Lung (tissue), 12 donors: ENCODE measurements around the gene ANO1. TPM values are rescaled to one million over a fixed set of nuclear protein-coding genes. Genes with fewer than 3 reads are reported as not detected.
A peak's percentile ranks its signal among the peaks of the same experiment; 100 is the strongest.
"Not testable (repeated sequence)": the region's sequence is repeated elsewhere in the genome, so short reads cannot be mapped to it uniquely, and the experiment has no call there.

Source experiments
- ATAC-seq: fragments of 200-7000 bp; cut with Tn5 transposase; one replicate; pipeline ENCODE4 v1.9.1; 2020; ENCODE audit warnings: moderate number of reproducible peaks; ENCODE audit not compliant: insufficient read depth, low FRiP score
- DNase-seq, 3 donors: peaks; one replicate each; pipeline ENCODE4 v3.0.0-alpha.2; 2013 to 2017
- H3K27ac ChIP-seq, 2 donors: one replicate each; pipeline ENCODE4 v1.5.1; 2013; ENCODE audit warnings: mild to moderate bottlenecking in 2 of 2, moderate library complexity in 2 of 2, control low read depth in 1 of 2, inconsistent platforms in 1 of 2, low read depth in 1 of 2, low read length in 1 of 2
- H3K27me3 ChIP-seq, 3 donors: one replicate each; pipeline ENCODE4 v1.5.1; 2013; ENCODE audit warnings: low read length in 2 of 3; ENCODE audit not compliant: control insufficient read depth in 3 of 3, insufficient read depth in 3 of 3
- H3K36me3 ChIP-seq, 4 donors: one replicate each; pipeline ENCODE4 v1.5.1; 2013; ENCODE audit warnings: low read length in 4 of 4, mild to moderate bottlenecking in 1 of 4, moderate library complexity in 1 of 4; ENCODE audit not compliant: control insufficient read depth in 4 of 4, insufficient read depth in 4 of 4
- H3K4me1 ChIP-seq, 5 donors: one replicate each; pipeline ENCODE4 v1.5.1; 2013; ENCODE audit warnings: low read length in 5 of 5, mild to moderate bottlenecking in 2 of 5, moderate library complexity in 1 of 5; ENCODE audit not compliant: control insufficient read depth in 5 of 5, insufficient read depth in 5 of 5
- H3K4me3 ChIP-seq: one replicate; pipeline ENCODE4 v1.5.1; 2013; ENCODE audit warnings: mild to moderate bottlenecking, control low read depth, moderate library complexity
- H3K9ac ChIP-seq, 2 donors: one replicate each; pipeline ENCODE4 v1.5.1; 2013; ENCODE audit warnings: low read length in 2 of 2, control low read depth in 1 of 2; ENCODE audit not compliant: insufficient read depth in 1 of 2
- H3K9me3 ChIP-seq, 4 donors: one replicate each; pipeline ENCODE4 v1.5.1; 2013; ENCODE audit warnings: low read length in 3 of 4, mild to moderate bottlenecking in 1 of 4, moderate library complexity in 1 of 4; ENCODE audit not compliant: control insufficient read depth in 4 of 4, insufficient read depth in 3 of 4
- WGBS, 2 donors: extraction: QIAGEN DNeasy Blood & Tissue Kit; methylation state at CpG; one replicate each; pipeline ENCODE4 v1.1.7; 2013; 5-methylcytosine and 5-hydroxymethylcytosine counted together
- polyA plus RNA-seq, 2 donors: library from polyadenylated mRNA; stranded (reverse); fragments of 200-250 nt; gene quantifications; one replicate each; pipeline ENCODE4 v1.2.1, GENCODE V29; 2013
- total RNA-seq, 2 donors: library from RNA; depleted of rRNA in 1 of 2; stranded (reverse); fragments of >200 nt in 1 of 2; gene quantifications; one replicate each; pipeline ENCODE4 v1.2.1, GENCODE V29; 2014 to 2021
- TF ChIP-seq, protein P1 (sequence below): IDR thresholded peaks from 2 replicates; pipeline ENCODE4 v1.5.1; 2012; ENCODE audit warnings: mild to moderate bottlenecking; ENCODE audit errors: control extremely low read depth, extremely low read depth
- donor health status: control.
- donor health status: control.
- donor health status: Bipolar disorder and iron deficiency.
- donor health status: healthy.
- donor health status: DM: yes; HTN: yes; CAD: no.

ANO1 gene
- total and polyA plus RNA-seq, 4 donors: 1.2 to 10.8 (median 5.5) TPM

DNA sequence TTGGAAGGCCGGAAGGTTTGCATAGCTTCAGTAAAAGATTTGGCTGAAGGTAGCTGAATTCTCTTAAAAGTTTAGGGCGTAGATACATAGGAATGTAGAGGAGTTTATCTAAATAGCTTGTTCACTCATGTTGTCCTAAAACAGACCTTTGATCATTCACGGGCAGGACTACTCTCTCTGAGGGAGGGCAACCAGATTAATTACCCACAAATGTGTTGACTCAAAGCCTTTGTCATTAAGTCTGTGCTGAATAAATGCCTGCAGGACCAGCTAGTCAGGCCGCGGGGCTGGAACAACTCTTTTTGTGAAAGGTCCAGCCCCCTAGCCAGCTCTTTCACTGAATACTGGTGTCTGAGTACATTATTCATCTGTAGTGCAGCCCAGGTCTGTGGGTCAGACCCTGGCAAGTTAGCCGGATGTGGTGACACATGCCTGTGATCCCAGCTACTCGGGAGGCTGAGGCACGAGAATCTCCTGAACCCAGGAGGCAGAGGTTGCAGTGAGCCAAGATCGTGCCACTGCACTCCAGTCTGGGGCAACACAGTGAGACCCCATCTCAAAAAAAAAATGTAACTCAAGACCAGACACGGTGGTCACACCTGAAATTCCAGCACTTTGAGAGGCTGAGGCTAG is 122.2 kb downstream of the ANO1 start:
- TF ChIP-seq, protein P1, sequence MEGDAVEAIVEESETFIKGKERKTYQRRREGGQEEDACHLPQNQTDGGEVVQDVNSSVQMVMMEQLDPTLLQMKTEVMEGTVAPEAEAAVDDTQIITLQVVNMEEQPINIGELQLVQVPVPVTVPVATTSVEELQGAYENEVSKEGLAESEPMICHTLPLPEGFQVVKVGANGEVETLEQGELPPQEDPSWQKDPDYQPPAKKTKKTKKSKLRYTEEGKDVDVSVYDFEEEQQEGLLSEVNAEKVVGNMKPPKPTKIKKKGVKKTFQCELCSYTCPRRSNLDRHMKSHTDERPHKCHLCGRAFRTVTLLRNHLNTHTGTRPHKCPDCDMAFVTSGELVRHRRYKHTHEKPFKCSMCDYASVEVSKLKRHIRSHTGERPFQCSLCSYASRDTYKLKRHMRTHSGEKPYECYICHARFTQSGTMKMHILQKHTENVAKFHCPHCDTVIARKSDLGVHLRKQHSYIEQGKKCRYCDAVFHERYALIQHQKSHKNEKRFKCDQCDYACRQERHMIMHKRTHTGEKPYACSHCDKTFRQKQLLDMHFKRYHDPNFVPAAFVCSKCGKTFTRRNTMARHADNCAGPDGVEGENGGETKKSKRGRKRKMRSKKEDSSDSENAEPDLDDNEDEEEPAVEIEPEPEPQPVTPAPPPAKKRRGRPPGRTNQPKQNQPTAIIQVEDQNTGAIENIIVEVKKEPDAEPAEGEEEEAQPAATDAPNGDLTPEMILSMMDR: no peak
- Histone ChIP-seq H3K9ac (no peak overlapping the region), H3K4me1 (peaks cover 0 to 13% (median 10%) of the 10 kb centered on the region in 5 donors), H3K9me3 (no peaks in the 10 kb centered on the region), H3K4me3 (no peak overlapping the region), H3K27me3 (no peaks in the 10 kb centered on the region), H3K36me3 (peaks cover 0 to 4% (median 1%) of the 10 kb centered on the region in 4 donors), H3K27ac (no peak overlapping the region)
- no peak for ATAC-seq
- DNase-seq: no peak
- WGBS, 2 donors: 63 to 76% methylated on average over 10 of the region's 10 CpGs

DNA sequence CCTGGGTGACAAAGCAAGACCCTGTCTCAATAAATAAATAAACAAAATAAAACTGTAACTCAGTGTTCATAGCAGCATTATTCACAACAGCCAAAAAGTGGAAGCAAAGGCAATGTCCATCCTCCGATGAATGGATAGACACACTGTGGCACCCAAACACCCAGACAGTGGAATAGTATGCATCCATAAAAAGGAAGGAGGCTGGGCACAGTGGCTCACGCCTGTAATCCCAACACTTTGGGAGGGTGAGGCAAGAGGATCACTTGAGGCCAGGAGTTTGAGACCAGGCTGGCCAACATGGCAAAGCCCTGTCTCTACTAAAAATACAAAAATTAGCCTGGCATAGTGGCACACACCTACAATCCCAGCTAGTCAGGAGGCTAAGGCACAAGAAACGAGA is 122.9 kb downstream of the ANO1 start:
- WGBS, 2 donors: 96 to 97% methylated on average over 3 of the region's 3 CpGs

DNA sequence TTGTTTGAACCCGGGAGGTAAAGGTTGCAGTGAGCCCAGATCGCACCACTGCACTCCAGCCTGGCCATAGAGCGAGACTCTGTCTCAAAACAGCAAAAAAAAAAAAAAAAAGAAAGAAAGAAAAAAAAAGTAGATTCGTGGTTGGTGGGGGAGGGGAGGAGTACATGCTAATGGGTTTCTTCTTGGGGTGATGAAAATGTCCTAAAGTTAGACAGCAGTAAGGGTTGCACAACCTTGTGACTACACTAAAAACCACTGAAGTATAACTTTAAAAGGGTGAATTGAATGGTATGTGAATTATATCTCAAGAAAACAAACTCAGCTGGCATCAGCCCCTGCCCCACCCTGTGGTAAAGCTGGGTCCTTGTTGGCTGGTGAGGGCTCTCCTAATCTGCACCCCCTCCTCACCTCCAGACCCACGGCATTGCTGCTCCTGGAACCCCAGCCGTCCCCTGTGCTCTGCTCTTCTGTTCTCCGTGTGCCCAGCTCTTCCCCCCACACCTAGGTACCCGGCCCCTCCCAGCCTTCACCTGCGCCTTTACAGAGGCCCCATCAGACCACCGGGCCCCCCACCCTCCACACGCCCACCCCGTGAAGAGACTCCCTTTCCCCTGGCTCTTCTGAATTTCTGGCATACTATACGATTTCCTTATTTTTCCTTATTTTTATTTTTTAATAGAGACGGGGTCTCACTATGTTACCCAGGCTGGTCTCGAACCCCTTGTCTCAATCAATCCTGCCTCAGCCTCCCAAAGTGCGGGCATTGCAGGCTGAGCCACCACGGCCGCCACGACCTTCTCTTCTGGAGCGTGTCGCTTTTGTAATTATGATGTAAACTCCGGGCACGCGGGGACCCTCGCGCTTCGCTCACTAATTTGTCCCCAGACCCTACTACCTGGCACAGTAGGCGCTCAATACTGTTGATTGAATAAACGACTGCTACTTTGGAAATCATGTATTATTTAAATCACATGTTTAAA is 124.1 kb downstream of the ANO1 start:
- Histone ChIP-seq H3K4me1 (peaks cover 0 to 13% (median 10%) of the 10 kb centered on the region in 5 donors), H3K27me3 (no peaks in the 10 kb centered on the region), H3K9me3 (no peaks in the 10 kb centered on the region), H3K9ac (peak overlapping the region in 1 of 2 donors; percentile 58), H3K4me3 (no peak overlapping the region), H3K36me3 (peaks cover 0 to 16% (median 5%) of the 10 kb centered on the region in 4 donors), H3K27ac (no peak overlapping the region)
- WGBS, 2 donors: 67 to 73% methylated on average over 29 of the region's 29 CpGs
- DNase-seq (no peak), ATAC-seq (no peak)
- TF ChIP-seq, protein P1: no peak

More for the DNA sequence above, 122.9 kb downstream of the ANO1 start:
- H3K27ac ChIP-seq, H3K9ac ChIP-seq, H3K36me3 ChIP-seq, ATAC-seq, H3K9me3 ChIP-seq, H3K27me3 ChIP-seq, H3K4me3 ChIP-seq, DNase-seq: not testable (repeated sequence)
- H3K4me1 ChIP-seq: peaks cover 0 to 13% (median 10%) of the 10 kb centered on the region in 5 donors
